K562 (cell line): ENCODE results near the gene NFYC. TPM values are rescaled to one million over a fixed set of nuclear protein-coding genes. Genes with fewer than 3 reads are reported as not detected.

Source experiments
- HDAC3 ChIP-seq: fragments of 450-650 bp; IDR thresholded peaks from 2 replicates; pipeline ENCODE4 v1.6.1; 2018; ENCODE audit warnings: borderline replicate concordance, mild to moderate bottlenecking, moderate library complexity; ENCODE audit not compliant: partially characterized antibody
- KHSRP ChIP-seq: fragments of 450-650 bp; IDR thresholded peaks from 2 replicates; pipeline ENCODE4 v1.6.1; 2017
- MAZ ChIP-seq, 2 experiments: fragments of 450-650 bp in 1 of 2; sonication (generic) in 1 of 2; formaldehyde crosslinking; IDR thresholded peaks in 1 of 2; conservative IDR thresholded peaks in 1 of 2; 2 replicates each; pipeline versions ENCODE4 v1.4.0 to v1.5.0; 2020; ENCODE audit warnings: mild to moderate bottlenecking in 1 of 2, missing genetic modification reagents in 1 of 2
- RB1 ChIP-seq: fragments of 450-650 bp; IDR thresholded peaks from 2 replicates; pipeline ENCODE4 v1.6.1; 2017; ENCODE audit warnings: low read depth, mild to moderate bottlenecking
- RCOR1 ChIP-seq, 2 experiments: IDR thresholded peaks; 2 replicates each; pipeline ENCODE4 v1.6.1; 2012; ENCODE audit warnings: low read depth in 2 of 2, low read length in 2 of 2, borderline replicate concordance in 1 of 2, improper control_type of control experiment in 1 of 2
- REST ChIP-seq, 2 experiments: fragments of 450-650 bp; formaldehyde crosslinking in 1 of 2; IDR thresholded peaks; 2 replicates each; pipeline versions ENCODE4 v1.4.0 to v1.6.1; 2014 to 2020; ENCODE audit warnings: mild to moderate bottlenecking in 2 of 2, borderline replicate concordance in 1 of 2, low read depth in 1 of 2
- ZBTB7A ChIP-seq: IDR thresholded peaks from 2 replicates; pipeline ENCODE4 v1.6.1; 2011; ENCODE audit warnings: low read depth, mild to moderate bottlenecking, low read length, moderate library complexity, borderline replicate concordance; ENCODE audit not compliant: control insufficient read depth
- polyA plus RNA-seq, 8 experiments: library from polyadenylated mRNA; depleted of rRNA in 4 of 8; stranded (reverse) in 5 of 8; unstranded in 3 of 8; fragments of >200 nt; fragmentation: Nextera tagmentation in 2 of 8; fragmentation: Illumina TruSeq in 1 of 8; extraction: Ambion mirVana in 2 of 8; extraction: Trizol in 1 of 8; gene quantifications; 2 replicates each; pipeline versions ENCODE4 v1.2.1 to v1.2.3, GENCODE V29; 2011 to 2014; ENCODE audit warnings: inconsistent platforms in 1 of 8, missing spikeins in 1 of 8
- total RNA-seq, 7 experiments: library from RNA; depleted of rRNA in 6 of 7; stranded (reverse); fragments of >200 nt in 6 of 7; fragmentation: Illumina TruSeq in 2 of 7; extraction: Trizol in 2 of 7; gene quantifications; 2 replicates each; pipeline versions ENCODE4 v1.2.1 to v1.2.3, GENCODE V29; 2011 to 2021; ENCODE audit warnings: low replicate concordance in 1 of 7
- TF ChIP-seq, protein P1 (sequence below): fragments of 250-450 bp; sonication (Bioruptor Pico); IDR thresholded peaks from 2 replicates; pipeline ENCODE4 v1.4.0; 2020
- TF ChIP-seq, protein P2 (sequence below): fragments of 450-650 bp; formaldehyde crosslinking; IDR thresholded peaks from 2 replicates; pipeline ENCODE4 v1.4.0; 2020; ENCODE audit warnings: mild to moderate bottlenecking, moderate library complexity

Gene NFYC
- total and polyA plus RNA-seq, 9 of the 15 experiments (the other 6 are each of a cell fraction or from before 2014, with no cell fraction given), result 4.8 to 59.8 (median 41.1) TPM

GRCh38 chr1:40668769-40669525 lies 22.6 kb upstream of the NFYC start (continued):
- TF ChIP-seq, protein P1, sequence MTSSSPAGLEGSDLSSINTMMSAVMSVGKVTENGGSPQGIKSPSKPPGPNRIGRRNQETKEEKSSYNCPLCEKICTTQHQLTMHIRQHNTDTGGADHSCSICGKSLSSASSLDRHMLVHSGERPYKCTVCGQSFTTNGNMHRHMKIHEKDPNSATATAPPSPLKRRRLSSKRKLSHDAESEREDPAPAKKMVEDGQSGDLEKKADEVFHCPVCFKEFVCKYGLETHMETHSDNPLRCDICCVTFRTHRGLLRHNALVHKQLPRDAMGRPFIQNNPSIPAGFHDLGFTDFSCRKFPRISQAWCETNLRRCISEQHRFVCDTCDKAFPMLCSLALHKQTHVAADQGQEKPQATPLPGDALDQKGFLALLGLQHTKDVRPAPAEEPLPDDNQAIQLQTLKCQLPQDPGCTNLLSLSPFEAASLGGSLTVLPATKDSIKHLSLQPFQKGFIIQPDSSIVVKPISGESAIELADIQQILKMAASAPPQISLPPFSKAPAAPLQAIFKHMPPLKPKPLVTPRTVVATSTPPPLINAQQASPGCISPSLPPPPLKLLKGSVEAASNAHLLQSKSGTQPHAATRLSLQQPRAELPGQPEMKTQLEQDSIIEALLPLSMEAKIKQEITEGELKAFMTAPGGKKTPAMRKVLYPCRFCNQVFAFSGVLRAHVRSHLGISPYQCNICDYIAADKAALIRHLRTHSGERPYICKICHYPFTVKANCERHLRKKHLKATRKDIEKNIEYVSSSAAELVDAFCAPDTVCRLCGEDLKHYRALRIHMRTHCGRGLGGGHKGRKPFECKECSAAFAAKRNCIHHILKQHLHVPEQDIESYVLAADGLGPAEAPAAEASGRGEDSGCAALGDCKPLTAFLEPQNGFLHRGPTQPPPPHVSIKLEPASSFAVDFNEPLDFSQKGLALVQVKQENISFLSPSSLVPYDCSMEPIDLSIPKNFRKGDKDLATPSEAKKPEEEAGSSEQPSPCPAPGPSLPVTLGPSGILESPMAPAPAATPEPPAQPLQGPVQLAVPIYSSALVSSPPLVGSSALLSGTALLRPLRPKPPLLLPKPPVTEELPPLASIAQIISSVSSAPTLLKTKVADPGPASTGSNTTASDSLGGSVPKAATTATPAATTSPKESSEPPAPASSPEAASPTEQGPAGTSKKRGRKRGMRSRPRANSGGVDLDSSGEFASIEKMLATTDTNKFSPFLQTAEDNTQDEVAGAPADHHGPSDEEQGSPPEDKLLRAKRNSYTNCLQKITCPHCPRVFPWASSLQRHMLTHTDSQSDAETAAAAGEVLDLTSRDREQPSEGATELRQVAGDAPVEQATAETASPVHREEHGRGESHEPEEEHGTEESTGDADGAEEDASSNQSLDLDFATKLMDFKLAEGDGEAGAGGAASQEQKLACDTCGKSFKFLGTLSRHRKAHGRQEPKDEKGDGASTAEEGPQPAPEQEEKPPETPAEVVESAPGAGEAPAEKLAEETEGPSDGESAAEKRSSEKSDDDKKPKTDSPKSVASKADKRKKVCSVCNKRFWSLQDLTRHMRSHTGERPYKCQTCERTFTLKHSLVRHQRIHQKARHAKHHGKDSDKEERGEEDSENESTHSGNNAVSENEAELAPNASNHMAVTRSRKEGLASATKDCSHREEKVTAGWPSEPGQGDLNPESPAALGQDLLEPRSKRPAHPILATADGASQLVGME, result peak; percentile 46; the same call in 1 of the 2 replicates
- TF ChIP-seq, protein P2, sequence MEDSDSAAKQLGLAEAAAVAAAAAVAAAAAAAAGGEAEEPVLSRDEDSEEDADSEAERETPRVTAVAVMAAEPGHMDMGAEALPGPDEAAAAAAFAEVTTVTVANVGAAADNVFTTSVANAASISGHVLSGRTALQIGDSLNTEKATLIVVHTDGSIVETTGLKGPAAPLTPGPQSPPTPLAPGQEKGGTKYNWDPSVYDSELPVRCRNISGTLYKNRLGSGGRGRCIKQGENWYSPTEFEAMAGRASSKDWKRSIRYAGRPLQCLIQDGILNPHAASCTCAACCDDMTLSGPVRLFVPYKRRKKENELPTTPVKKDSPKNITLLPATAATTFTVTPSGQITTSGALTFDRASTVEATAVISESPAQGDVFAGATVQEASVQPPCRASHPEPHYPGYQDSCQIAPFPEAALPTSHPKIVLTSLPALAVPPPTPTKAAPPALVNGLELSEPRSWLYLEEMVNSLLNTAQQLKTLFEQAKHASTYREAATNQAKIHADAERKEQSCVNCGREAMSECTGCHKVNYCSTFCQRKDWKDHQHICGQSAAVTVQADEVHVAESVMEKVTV, result peak; percentile 45; the same call in 1 of the 2 replicates
- TF ChIP-seq REST (IDR thresholded peaks at IDR 0.05; ENCODE audit: borderline replicate concordance) (peak; percentile 76), REST (CRISPR knock-in tag; IDR thresholded peaks at IDR 0.05; ENCODE audit: low read depth) (no peak), ZBTB7A (peak; percentile 29; the same call in 1 of the 2 replicates), KHSRP (no peak), MAZ (CRISPR knock-in tag; conservative IDR thresholded peaks at IDR 0.05 in 1 of 2, IDR thresholded peaks at IDR 0.05 in 1 of 2) (peak; percentile 26; a peak in 1 of 4 replicates), HDAC3 (no peak), RCOR1 (IDR thresholded peaks at IDR 0.05; ENCODE audit: borderline replicate concordance in 1 of 2, low read depth in 2 of 2, low read length in 2 of 2) (peak in 1 of 2 experiments; percentile 67; a peak in 2 of 4 replicates), RB1 (peak; percentile 42; the same call in 1 of the 2 replicates)
